Left hindlimb (tissue), 1 donor: ENCODE measurements around the gene UQCRC2.
"Not testable (repeated sequence)": the region's sequence is repeated elsewhere in the genome, so short reads cannot be mapped to it uniquely, and the experiment has no call there.

Experiments used
- DNase-seq: peaks from one replicate; pipeline ENCODE4 v3.0.0-alpha.2; 2018

The UQCRC2 gene

GRCh38 chr16:22013486-22013885, 60.3 kb downstream of the UQCRC2 start:
- DNase-seq, result no peak

- DNase-seq, result no peak
Observed at GRCh38 chr16:22014271-22014873, 61.2 kb downstream of the UQCRC2 start.

- DNase-seq, result no peak
Observed at GRCh38 chr16:22016927-22017326, 63.8 kb downstream of the UQCRC2 start.

- DNase-seq, result no peak
Observed at GRCh38 chr16:22018559-22018958, 65.4 kb downstream of the UQCRC2 start.

GRCh38 chr16:22022151-22022550, 69.0 kb downstream of the UQCRC2 start:
- DNase-seq, result no peak

- no peak for DNase-seq
Observed at GRCh38 chr16:22023505-22023904, 70.3 kb downstream of the UQCRC2 start.

GRCh38 chr16:22024785-22025184, 71.6 kb downstream of the UQCRC2 start:
- not testable (repeated sequence) for DNase-seq

GRCh38 chr16:22027633-22028032, 74.5 kb downstream of the UQCRC2 start:
- DNase-seq, result no peak

GRCh38 chr16:22029632-22030031, 76.5 kb downstream of the UQCRC2 start:
- no peak for DNase-seq

- DNase-seq, result no peak
Observed at GRCh38 chr16:22030087-22030812, 77.1 kb downstream of the UQCRC2 start.

- DNase-seq, result no peak
Observed at GRCh38 chr16:22031483-22032083, 78.4 kb downstream of the UQCRC2 start.
